TTC549 (cell line): ENCODE measurements around the gene PDLIM5.
"Not testable (repeated sequence)": the region's sequence is repeated elsewhere in the genome, so short reads cannot be mapped to it uniquely, and the experiment has no call there.

Experiments
- FAIRE-seq: peaks from 2 replicates; lab custom pipeline; 2012; peaks lifted over from hg19 to GRCh38; lab: Jason Lieb, UNC

PDLIM5 gene

DNA sequence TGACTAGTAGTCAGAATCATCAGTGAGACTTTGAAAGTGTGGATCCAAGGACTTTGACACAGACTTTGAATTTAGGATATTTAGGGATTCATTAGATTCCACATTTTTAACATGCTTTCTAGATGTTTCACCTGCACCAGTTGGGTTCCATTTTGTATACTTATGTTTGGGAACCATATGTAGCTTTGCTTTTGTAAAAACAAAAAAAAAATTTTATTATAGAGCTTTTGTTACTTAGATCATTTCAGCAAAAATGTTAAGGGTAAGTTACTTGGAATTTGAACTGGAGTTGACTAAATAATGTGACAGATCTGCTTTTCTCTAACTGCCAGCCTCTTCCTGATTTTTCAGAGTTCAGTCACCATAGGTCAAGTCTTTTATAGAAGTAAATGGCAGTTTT lies 14.6 kb downstream of the PDLIM5 start:
- no peak for FAIRE-seq

DNA sequence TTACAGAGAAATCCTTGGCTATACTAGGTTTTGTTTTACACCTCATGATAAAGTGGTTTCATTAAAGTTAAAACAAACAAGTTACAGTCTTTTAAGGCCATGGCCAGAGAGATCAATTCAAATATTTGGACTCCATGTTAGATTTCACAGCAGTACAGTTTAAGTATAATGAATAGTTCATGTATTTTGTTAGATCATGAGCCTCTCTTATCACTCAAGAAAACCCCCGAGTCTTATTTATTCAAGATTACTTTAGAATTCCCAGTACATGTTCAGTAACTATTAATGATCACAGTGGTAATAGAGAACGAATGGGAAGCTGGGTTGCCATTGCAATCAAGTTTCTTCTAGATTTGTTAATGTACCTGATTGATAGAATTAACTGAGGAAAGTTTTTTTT lies 15.2 kb downstream of the PDLIM5 start:
- FAIRE-seq: no peak

DNA sequence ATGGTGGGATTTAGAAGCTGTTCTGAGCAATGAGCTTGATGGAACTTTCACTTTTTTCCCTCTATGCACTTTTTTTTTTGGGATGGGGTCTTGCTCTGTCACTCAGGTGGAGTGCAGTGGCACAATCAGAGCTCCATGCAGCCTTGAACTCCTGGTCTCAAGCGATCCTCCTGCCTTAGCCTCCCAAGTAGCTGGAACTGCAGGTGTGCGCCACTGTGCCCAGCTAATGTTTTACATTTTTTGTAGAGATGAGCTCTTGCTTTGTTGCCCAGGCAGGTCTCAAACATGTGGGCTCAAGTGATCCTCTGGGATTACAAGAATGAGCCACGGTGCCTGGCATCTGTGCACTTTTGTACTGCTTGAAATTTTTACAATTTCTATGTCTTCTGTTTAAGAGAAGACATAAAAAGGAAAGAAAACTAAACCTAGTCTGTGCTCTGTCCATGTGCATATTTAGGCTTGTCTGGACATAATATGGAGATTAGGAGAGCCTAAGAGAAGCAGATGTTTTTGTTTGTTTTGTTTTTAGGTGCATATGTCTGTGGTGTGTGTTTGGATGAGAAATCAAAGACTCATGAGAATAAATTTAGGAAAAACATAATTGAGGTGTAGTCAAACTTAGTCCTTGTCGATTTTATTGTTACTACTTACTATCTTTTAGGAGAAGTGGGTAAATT lies 16.5 kb downstream of the PDLIM5 start:
- no peak for FAIRE-seq

DNA sequence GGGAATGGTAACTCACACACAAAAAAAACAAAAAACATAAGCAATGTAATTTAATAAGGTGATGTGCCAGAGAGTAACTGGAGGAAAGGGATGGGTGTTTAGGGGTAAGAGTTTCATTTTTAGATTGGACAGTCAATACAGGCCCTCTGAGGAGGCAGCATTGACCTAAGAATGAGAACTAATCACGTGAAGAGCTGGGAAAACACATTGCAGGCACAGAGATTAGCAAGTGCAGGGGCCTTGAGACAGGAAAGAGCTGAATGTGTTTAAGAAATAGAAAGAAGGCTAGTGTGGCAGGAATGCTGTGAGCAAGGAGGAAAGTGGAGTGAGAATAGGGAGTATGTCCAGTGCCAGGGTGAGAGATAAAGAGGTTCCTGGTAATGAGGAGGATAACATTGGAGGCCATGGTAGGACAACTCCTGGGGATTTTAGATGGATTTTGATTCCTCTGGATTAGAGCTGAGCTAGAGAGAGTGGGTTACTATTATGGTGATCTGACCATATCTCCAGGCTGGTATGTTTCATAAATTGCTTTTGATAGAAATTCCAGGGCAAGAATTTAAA lies 17.6 kb downstream of the PDLIM5 start:
- no peak for FAIRE-seq

DNA sequence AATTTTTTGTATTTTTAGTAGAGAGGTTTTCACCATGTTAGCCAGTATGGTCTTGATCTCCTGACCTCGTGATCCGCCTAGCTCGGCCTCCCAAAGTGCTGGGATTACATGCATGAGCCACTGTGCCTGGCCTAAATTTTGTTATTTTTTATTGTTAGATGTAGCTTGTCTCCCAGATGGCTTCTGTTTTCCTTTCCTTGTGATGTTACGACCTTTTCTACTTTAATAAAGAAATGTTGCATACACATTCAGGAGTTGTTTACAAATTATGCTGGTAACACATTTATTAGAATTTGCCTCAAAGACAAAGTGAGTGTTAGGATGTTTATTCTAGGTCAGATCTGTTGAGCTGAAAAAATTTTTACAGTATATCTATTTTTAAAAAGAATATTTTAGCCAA lies 18.4 kb downstream of the PDLIM5 start:
- FAIRE-seq: no peak

DNA sequence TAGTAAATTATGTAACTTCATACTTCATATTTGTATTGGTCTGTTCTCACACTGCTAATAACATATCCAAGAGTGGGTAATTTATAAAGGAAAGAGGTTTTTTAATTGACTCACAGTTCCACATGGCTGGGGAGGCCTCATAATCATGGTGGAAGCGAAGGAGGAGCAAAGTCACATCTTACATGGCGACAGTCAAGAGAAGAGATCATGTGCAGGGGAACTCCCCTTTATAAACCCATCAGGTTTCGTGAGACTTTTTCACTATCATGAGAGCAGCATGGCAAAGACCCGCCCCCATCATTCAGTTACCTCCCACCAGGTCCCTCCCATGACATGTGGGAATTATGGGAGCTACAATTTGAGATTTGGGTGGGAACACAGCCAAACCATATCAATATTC lies 19.0 kb downstream of the PDLIM5 start:
- not testable (repeated sequence) for FAIRE-seq

DNA sequence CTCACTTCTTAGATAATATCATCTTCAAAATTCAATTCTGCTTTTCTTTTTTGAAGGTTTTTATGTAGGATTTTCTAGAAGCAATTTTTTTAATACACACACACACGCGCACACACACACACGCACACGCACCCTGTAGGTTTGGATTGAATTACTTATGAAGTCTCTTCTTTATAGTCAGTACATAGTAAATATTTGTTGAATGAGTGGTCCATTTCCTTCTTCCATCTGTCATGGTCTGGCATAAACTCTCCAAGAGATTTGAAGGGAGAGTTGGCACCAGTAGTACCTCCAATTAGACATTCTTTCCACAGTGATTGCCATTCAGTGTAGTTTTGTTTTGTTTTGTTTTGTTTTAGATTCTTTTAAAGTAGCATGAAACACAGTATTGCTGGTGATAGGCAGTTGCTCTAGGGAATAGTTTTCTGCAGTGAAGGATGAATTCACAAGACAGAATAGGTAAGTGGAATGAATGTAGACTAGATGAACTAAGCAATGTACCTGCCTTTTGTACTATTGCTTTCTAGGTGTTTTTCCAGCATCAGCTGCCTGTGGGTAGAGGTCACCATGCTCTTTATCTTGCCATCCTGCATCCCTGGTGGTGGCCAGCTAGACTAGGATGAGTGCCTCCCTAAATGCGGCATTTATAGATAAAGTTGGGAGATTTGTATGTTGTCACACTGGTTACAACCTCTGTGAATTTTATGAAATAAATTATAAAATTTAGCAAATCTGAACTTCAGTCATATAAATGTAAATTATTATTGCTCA lies 20.5 kb downstream of the PDLIM5 start:
- FAIRE-seq: no peak

DNA sequence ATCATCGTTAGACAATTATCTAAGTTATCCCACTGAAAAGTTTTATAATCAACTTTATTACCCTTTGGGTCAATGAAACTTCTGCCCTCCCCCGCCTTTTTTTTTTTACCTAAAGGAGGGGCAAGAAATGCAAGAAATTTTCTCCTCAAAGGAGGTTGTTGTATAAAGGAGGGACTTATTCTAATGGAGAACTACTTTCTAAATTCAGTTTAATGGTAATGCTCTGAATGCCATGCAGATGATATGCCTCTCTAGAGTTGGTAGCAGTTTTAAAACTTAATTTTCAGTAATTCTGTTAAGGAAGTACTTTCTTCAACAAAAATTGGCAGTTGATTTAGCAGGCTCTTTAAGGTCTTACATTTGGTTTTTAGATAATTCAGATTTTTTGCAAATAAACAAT lies 23.3 kb downstream of the PDLIM5 start:
- FAIRE-seq: no peak

DNA sequence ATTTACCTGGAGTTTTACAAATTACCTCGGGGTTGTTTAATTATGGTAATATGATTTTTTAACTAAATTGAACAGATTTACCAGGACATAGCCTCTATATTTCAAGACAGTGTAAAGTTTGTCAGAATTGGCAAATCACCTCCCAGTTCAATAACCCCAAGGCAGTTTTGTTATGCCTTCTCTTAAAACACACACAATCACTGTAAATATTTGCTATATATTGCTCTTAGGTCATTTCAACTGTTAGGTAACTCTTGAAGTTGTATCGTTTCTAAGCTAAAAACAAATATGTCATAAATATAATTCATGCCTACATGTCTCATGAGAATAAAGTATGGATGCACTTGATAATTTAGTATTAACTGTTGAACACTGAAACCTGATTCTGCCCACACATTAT lies 24.1 kb downstream of the PDLIM5 start:
- FAIRE-seq: no peak

DNA sequence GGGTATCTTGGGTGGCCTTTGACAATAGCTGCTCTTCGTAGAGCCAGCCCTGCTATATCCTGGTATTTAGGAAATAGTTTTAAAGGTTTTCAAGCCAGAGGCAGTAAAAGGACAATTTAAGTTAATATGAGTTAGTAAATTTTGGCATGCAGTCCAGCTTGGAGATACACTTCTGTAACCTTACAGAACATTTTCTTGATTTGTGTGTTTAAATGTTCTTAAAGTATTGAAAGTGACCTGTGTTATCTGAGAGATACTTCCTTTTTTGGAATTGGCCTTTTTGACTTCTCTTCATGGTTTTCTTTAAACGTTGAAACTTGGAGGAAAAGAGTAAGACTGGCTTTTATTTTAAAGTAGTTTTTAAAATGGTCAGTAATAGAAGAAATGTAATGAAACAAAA lies 25.5 kb downstream of the PDLIM5 start:
- no peak for FAIRE-seq

DNA sequence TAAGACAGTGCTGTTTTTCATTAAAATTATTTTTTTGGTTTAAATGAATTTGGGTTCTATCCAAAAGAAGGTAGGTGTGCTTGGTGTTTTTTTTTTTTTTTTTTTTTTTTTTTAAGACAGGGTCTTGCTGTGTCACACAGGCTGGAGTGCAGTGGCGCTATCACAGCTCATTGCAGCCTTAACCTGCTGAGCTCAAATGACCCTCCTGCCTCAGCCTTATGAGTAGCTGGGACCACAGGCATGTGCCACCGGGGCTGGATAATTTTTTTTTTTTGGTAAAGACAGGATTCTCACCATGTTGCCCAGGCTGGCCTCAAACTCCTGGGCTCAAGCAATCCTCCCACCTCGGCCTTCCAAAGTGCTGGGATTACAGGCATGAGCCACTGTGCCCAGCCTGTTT lies 27.1 kb downstream of the PDLIM5 start:
- not testable (repeated sequence) for FAIRE-seq

DNA sequence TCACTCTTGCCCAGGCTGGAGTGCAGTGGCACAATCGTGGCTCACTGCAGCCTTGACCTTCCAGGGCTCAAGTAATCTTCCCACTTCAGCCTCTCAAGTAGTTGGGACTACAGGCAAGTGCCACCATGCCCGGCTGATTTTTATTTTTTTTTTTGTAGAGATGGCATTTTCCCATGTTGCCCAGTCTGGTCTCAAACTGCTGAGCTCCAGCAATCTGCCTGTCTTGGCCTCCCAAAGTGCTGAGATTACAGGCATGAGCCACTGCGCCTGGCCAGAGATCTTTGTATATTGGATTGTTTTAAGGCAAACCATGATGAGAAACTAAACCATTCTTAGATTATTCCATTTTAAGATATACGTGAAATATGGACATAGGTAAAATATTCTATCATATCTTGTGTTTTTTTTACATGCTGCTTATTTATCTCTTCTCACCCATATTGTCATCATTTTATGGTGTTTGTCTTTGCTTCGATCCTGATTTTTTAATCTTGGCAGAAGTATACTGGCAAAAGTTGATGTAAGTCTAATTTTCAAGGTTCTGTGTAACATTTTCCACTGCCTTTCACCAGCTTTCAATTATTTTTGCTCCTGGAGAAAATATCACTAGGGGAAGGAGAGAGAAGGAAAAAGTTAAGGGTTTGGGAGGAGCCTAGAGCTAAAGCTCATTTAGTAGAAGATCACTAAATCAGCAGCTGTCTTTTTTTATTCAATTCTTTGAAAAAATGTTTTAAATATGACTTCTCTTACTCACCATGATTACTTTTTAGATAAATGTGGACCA lies 27.8 kb downstream of the PDLIM5 start:
- FAIRE-seq: no peak

DNA sequence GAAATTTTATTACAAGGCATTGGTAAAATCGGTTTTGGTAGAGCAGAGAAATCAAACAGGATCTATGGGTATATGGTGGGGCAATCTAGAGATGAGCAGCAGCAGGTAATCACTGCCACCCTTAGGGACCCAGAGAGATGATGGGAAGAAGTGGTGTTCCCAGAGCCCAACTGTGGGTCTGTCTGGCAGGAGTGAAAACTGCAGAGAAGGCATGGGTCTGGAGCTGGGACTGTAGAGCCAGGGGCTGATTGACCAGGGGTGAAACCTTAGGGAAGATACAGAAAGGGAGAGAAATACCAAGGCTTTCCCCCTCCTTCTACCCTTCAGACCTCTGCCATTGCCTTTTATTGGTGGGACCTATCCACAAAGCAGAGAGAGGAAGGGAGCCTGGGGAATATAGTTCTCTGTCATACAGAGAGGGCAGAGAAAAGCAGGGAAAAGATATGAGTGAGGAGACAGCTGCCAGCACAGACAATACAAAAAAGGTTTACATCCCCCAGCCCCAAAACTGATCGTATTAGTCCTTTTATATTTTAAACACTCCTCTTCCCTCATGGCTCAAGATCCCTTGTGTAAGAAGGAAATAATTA lies 28.7 kb downstream of the PDLIM5 start:
- FAIRE-seq: no peak

DNA sequence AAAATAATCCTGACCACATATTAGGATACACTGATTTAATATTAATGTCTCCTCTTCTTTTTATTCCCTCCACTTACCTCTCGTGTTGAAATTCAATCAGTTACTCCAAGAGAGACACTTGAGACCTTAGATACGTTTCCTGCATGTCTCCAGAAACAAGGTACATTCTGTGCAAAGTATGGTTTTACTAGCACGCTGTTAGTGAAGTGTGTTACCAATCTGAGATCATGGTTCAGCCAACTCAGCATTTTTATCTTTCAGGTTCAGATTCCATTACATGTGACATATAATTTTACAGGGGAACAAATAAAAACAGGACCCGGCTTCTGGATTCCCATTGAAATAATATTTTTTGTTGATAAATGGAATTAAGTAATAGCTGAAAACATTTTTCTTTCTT lies 32.2 kb downstream of the PDLIM5 start:
- no peak for FAIRE-seq

DNA sequence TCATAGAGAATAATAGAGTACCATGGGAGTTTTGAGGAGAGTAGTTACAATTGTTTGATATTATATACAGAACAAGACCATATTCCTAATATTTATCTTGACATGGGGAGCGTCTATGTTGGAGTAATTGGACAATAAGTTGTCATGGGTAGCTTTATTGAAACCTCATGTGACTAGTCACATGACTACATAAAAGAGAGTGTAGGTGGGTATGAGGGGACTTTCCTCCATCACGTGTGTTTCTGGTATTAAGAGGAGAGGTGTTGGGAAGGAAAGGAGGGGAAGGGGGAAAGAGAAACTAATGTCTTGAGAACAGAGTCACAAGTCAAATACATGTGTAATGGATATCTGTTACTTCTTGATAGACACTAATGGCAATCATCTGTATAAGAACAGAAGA lies 33.1 kb downstream of the PDLIM5 start:
- no peak for FAIRE-seq

DNA sequence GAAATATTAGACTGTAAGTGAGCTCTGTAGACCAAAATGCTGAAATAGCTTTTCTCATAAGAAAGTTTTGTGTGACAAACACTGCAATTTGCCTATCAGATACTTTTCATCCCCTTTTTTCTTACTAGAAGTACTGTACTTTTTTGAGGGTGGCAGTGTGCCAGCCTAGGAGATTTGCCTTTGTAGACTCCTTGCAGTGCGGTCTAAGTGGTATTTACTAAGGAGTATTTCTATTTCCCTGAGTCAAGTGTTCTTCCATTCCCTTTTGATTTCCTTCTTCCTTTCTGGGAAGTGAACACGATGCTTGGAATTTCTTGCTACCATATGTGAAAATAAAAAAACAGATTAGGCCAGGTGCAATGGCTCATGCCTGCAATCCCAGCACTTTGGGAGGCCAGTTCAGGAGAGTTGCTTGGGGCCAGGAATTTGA lies 34.6 kb downstream of the PDLIM5 start:
- no peak for FAIRE-seq

DNA sequence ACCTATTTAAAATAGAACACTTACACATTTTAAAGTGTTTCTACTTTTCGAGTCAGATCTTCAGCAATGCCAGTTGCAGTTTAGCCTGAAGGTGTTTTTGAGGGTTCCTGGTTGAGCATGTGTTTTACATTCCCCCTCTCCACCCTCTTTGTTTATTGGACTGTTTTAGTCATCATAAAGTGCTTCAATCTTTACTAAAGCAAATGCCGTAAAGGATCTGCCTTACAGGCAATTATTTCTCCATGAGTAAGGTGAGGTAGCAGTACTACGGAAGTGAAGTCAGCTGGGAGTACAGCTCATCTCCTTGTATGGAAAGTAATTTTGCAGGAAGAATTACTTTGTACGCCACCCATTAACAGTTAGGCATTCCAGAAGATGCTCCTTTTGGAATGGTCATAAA lies 36.9 kb downstream of the PDLIM5 start:
- FAIRE-seq: no peak

DNA sequence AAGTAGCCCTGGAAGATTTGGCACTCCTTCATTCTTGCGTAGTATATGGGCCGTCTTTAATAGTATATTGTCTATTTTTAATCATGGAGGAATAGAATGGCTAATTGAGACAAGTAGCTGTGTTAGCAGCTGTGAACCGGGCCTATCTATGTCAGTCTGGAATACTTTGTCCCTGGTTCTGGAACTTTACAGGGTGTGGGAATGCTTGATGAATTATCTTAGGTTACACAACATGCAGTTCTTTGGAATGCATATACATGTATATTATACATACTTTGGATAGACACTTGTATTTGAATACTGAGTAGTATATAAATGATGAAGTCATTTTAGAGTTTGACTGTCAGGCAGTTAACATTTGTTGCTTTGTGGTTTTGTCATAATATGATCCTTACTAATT lies 37.4 kb downstream of the PDLIM5 start:
- FAIRE-seq: no peak

DNA sequence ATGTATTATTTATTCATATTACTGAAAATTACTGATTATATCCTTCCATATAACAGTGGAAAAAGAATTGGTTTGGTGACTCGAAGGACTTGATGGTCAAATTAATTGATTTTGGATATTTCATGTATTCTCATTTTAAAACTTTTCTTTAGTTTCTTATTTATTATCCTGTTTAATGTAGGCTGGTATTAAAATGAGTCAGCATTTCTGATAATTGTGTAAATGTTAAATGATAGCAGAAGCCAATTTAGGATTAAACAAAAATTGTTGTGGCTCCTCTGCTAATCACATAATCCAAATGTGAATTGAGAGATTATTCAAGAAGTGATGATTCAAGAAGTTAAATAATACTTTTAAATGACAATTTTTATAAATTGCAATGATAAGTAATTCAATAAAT lies 38.7 kb downstream of the PDLIM5 start:
- no peak for FAIRE-seq

DNA sequence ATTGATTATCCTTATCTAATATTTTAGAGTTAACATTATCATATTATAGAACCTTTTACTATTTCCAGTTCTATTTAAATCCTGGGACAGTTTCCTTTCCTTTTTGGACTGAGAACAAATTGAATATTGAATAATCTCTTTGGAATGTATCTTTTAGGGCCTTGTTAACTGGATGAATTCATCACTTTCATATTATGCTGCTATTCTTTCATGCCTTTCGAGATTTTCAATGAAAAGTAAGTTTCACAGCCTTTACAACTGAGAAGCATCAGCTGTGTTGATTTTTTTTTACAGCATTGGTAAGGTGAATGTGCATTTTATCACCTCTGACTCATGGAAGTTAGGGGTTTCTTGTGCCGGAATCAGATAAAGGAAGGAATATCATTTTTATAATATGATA lies 39.6 kb downstream of the PDLIM5 start:
- no peak for FAIRE-seq

DNA sequence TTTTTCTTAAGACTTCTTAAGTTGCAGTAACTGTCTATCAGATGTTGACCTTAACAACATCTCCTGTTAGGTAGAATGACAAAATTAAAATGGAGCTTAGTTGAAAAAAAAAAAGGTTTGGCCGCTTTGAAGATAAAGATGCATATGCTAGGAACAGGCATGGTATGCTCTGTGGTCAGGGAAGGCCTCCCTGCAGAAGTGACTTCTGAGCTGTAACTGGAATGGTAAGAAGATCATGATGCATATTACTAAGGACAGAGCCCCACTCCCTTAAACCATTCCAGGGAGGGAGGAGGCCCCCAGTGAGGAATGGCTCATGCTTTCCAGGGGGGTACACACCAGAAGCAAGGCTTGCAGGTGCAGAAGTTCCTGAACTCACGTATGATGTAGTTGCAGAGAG lies 43.7 kb downstream of the PDLIM5 start:
- FAIRE-seq: no peak

DNA sequence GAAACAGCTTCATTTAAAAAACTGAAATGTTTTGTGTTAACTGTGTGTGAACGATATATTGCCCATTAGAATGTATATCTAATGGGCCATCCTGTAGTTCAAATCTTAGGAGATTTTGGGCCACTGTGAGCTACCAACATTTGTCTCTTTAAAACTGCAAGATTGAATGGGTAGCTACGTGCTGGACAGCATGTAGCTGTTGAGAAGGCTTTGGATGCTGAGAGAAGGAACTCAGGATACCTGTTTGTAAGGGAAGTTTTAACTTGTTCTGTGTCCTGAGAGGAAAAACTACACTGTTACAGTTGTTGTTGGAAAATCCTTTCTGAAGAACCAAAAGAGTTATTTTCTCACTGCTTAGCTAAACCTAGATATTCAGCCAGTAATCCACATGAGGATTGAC lies 45.9 kb downstream of the PDLIM5 start:
- no peak for FAIRE-seq

DNA sequence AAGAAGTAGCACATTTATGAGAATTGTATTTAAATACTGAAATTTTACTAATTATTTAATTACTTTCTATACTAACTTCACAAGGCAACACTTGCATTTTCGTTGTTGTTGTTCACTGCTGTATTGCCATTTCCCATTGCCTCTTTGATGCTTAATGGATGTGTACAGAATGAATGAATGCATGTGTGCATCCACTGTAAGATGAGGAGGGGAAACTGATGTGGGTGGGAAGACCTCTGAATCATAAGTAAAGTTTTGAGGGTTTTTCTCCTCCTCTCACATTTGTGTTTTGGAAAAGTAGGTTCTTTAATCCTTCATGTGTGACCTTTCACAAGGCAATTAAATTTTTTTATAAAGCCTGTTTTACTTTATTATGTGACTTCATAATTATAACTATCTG lies 46.8 kb downstream of the PDLIM5 start:
- no peak for FAIRE-seq
